Measurements from ENCODE around the gene PCDHAC2.

Gene PCDHAC2

DNA sequence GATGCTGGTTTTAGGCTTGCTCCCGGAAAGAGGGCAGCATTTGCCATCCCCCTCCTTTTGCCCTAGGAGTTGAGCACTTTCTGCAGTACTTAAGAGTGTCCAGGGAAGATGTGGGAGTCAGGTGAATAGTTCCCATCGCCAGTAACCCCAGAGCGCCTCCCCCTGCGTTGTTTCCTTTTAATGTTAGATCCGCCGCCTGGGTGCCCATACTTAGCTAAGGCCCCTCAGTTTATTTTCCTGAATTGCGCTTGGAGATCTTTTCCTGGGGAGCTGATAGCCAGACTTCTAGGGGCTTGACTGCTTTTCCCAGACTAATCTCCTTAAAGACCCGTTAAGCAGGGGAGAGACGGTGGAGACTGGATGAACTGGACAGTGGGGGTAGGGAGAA, 377 bp upstream of the PCDHAC2 start:
- Histone ChIP-seq H3K27ac (peak overlapping the region; percentile 81), H3K36me3 (peaks cover 9% of the 10 kb centered on the region), H3K9me3 (ENCODE audit: severe bottlenecking) (no peaks in the 10 kb centered on the region), H3K4me3 (ENCODE audit: low read depth, low read length) (peak overlapping the region; percentile 82), H3K27me3 (ENCODE audit: insufficient read depth, low read depth, severe bottlenecking) (no peaks in the 10 kb centered on the region)
- no peak for DNase-seq
- TF ChIP-seq CTCF (IDR thresholded peaks at IDR 0.05; ENCODE audit: low read depth, low read length): no peak

DNA sequence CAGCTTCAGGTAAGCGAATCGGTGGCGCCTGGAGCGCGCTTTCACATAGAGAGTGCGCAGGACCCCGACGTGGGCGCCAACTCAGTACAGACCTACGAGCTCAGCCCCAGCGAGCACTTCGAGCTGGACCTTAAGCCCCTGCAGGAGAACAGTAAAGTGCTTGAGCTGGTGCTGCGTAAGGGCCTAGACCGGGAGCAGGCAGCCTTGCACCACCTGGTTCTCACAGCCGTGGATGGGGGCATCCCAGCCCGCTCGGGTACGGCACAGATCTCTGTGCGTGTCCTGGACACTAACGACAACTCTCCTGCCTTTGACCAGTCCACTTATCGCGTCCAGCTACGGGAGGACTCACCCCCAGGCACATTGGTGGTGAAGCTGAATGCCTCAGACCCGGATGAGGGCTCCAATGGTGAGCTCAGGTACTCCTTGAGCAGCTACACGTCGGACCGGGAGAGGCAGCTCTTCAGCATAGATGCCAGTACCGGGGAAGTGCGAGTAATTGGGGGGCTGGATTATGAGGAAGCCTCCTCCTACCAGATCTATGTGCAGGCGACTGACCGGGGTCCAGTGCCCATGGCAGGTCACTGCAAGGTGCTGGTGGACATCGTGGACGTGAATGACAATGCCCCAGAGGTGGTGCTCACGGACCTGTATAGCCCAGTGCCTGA, 1.1 kb downstream of the PCDHAC2 start:
- Histone ChIP-seq H3K27me3 (ENCODE audit: insufficient read depth, low read depth, severe bottlenecking) (no peaks in the 10 kb centered on the region), H3K36me3 (peaks cover 9% of the 10 kb centered on the region), H3K4me3 (ENCODE audit: low read depth, low read length) (no peak overlapping the region), H3K27ac (no peak overlapping the region; the same call in 1 of the 2 replicates), H3K9me3 (ENCODE audit: severe bottlenecking) (no peaks in the 10 kb centered on the region)
- DNase-seq: no peak
- TF ChIP-seq CTCF (IDR thresholded peaks at IDR 0.05; ENCODE audit: low read depth, low read length): no peak

GRCh38 chr5:140969880-140970279, 3.6 kb downstream of the PCDHAC2 start:
- H3K9me3 ChIP-seq (ENCODE audit: severe bottlenecking): no peaks in the 10 kb centered on the region
- H3K27ac ChIP-seq: no peak overlapping the region
- H3K27me3 ChIP-seq (ENCODE audit: insufficient read depth, low read depth, severe bottlenecking): no peaks in the 10 kb centered on the region
- H3K36me3 ChIP-seq: peaks cover 9% of the 10 kb centered on the region
- no peak overlapping the region; the same call in 1 of the 2 replicates for H3K4me3 ChIP-seq (ENCODE audit: low read depth, low read length)
- DNase-seq: peak; percentile 73
- no peak for TF ChIP-seq CTCF (IDR thresholded peaks at IDR 0.05; ENCODE audit: low read depth, low read length)

- no peak for TF ChIP-seq CTCF (IDR thresholded peaks at IDR 0.05; ENCODE audit: low read depth, low read length)
- no peaks in the 10 kb centered on the region; the same call in none of the 2 replicates for H3K36me3 ChIP-seq
- DNase-seq: no peak
These were observed 7.3 kb downstream of the PCDHAC2 start for GRCh38 chr5:140973550-140973949.

DNA sequence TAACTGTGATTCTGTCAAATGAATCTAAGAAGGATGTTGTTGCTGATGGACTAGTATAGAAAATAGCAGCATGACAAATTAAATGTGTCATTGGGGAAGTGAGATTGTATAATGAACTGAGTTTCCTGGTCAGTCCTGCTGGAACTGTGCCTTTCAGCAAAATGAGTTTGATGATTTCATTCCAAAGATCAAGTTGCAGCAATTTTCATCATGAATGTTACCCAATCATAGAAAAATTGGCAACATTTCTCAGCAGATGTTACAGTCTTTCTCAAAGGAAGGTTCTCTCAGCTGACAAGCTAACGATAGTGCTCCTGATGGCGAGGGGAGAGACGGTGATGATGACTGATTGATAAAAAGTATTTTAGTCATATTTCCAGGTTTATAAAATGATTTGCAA, 10.7 kb downstream of the PCDHAC2 start:
- H3K27ac ChIP-seq: no peak overlapping the region
- no peak overlapping the region for H3K4me3 ChIP-seq (ENCODE audit: low read depth, low read length)
- DNase-seq: no peak
- TF ChIP-seq CTCF (IDR thresholded peaks at IDR 0.05; ENCODE audit: low read depth, low read length): no peak
- no peaks in the 10 kb centered on the region; the same call in none of the 2 replicates for H3K36me3 ChIP-seq
- H3K27me3 ChIP-seq (ENCODE audit: insufficient read depth, low read depth, severe bottlenecking): no peaks in the 10 kb centered on the region
- H3K9me3 ChIP-seq (ENCODE audit: severe bottlenecking): no peaks in the 10 kb centered on the region

More at GRCh38 chr5:140973550-140973949, 7.3 kb downstream of the PCDHAC2 start:
- no peaks in the 10 kb centered on the region for H3K9me3 ChIP-seq (ENCODE audit: severe bottlenecking)
- no peaks in the 10 kb centered on the region for H3K27me3 ChIP-seq (ENCODE audit: insufficient read depth, low read depth, severe bottlenecking)
- no peak overlapping the region for H3K4me3 ChIP-seq (ENCODE audit: low read depth, low read length)
- H3K27ac ChIP-seq: no peak overlapping the region

DNA sequence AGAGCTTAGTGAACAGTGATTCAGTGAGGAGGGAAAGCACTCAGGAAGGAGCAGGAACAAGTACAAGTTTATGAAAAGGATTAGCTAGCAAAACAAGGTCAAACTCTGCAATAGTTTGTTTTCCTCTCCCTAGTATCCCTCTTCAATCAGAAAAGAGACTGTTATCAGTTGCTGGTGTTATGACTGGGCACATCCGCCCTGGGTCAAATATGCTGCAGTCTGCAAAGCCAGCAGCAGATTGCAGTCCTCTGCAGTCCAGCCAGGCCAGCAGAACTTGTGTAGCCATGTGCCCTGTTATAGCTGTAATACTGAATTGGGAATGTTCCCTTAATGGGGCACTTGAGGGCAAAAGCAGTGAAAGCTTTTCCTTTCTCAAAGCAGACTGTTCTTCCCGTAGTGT, 12.0 kb downstream of the PCDHAC2 start:
- no peaks in the 10 kb centered on the region for H3K27me3 ChIP-seq (ENCODE audit: insufficient read depth, low read depth, severe bottlenecking)
- peaks cover 11% of the 10 kb centered on the region for H3K36me3 ChIP-seq
- no peak for DNase-seq
- no peak overlapping the region for H3K4me3 ChIP-seq (ENCODE audit: low read depth, low read length)
- no peak for TF ChIP-seq CTCF (IDR thresholded peaks at IDR 0.05; ENCODE audit: low read depth, low read length)
- H3K27ac ChIP-seq: no peak overlapping the region
- no peaks in the 10 kb centered on the region for H3K9me3 ChIP-seq (ENCODE audit: severe bottlenecking)
